DMS 273 (cell line): ENCODE measurements around the gene GABRE.
"Not testable (repeated sequence)": the region's sequence is repeated elsewhere in the genome, so short reads cannot be mapped to it uniquely, and the experiment has no call there.

Experiments used
- DNase-seq: peaks from one replicate; lab custom pipeline; 2025; ENCODE audit not compliant: unreplicated experiment; lab: John Stamatoyannopoulos, UW

The GABRE gene

DNA sequence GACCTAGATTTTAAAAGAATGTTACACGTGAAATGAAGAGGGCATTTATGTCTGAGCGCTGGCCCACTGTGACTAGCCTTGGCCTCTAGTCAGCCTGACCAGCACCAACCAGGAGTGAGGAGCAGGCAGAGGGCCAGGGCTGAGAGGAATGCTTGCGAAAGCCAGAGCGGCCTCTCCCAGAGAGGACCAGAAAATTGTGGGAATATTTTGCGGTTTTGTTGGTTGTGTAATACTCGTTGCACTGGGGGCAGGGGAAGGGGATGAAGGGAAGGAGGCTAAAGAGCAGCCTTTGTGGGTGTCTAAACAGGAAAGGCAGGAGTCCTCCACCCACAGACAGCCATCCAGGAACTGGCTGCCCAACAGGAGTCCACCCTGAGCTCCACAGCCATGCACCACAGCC, 3.8 kb downstream of the GABRE start:
- no peak for DNase-seq

DNA sequence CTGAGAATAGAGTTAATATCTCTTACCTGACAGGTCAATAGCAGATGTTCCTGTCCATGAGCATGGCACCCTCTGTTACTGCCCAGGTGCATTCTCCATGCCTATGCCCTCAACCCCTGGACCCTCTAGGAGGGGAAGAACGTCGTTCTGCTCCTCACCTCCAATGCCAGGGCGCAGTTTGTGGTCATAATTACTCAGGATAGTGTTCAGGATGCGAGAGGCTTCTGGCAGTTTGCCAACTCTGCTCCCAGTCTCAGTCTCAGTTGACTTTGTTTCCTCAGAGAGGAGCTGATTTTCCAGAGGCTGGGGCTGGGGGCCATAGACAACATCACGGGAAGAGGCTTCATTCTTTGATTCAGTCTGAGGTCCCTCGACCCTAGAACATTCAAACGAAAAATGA, 4.4 kb downstream of the GABRE start:
- peak; percentile 9 for DNase-seq

DNA sequence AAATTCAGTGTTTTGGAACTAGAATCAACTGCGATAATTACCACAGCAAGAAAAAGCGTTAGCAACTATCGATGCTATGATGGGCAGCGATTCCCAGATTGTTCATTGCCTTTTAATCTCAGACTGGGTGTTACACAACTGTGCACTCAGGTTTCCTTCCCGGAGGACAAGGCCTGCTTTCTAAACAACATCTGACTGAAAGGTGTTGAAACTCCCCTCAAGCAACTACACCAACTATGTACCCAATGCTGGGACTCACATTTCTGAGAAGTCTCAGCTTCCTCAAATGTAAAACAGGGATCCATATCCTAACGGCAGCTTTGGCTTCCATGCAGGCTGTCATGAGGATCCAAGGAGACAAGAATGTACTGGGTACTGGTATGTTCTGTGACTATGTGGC, 8.2 kb downstream of the GABRE start:
- DNase-seq, result no peak

DNA sequence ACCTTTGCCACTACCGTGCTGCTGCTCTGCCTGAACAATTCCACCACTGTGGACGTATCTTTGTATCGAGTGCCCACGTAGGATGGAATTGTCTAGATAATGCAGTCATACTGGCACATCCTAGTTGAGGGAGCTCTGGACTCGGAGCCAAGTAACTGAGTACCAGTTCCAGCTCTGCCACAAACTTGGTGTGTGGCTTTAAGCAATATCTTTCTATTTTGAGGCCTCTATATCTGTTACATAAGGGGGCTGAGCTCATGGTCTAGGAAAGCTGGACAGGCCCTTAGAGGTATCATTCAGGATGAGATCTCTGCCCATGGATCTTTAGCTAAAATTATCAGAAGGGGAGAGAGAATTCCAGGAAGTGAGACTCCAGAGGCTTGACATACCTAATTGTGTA, 12.4 kb downstream of the GABRE start:
- DNase-seq, result no peak

DNA sequence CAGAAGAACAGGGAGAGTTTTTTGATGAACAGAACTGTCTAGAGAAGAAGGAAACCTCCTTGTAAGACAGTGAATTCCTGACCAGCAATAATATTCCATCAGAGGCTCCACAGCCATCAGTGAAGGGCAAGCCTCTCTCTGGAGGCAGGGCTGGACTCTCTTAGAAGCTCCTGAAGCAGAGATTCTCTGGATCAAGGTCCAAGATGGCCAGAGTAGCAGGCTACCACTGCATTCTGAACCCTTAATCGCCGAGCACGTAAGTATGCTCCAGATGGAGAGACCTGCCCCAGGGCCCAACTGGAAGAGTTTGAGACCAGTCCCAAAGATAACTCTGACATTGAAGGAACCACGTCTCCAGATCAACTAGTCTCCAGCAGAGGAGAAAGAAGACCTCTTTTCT, 16.4 kb downstream of the GABRE start:
- no peak for DNase-seq

DNA sequence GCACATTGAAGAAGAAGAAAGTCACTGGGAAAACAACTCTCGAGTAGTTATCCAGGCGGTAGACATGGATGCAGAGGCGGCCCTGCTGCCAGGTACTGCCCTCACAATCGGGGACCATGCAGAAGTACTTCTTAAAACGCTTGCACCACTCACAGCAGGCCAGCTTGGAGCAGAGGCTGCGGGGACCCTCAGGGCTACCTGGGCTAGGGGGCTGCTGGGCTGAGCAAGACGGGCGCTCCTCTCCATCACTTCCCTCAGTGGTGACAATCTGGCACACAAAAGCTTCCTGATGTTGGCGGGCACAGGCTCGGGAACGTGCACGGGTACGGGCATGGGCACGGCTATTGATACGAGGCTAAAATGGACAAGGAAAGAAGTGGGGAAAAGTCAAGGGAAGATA, 19.7 kb downstream of the GABRE start:
- no peak for DNase-seq

DNA sequence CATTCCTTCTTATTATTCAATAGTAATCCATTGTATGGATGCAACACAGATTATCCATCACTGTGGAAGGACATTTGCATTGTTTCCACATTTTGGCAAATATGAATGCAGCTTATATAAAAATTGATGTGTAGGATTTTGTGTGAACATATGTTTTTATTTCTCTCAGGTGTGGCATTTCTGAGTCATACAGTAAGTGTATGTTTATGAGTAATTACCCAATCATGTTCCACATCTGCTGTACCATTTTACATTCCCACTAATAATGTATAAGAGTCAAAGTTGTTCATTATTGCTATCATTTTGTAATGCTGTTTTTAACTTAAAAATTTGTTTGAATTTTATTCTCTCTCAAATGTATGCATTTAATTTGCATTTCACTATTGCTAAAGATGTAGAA, 36.3 kb downstream of the GABRE start:
- no peak for DNase-seq

DNA sequence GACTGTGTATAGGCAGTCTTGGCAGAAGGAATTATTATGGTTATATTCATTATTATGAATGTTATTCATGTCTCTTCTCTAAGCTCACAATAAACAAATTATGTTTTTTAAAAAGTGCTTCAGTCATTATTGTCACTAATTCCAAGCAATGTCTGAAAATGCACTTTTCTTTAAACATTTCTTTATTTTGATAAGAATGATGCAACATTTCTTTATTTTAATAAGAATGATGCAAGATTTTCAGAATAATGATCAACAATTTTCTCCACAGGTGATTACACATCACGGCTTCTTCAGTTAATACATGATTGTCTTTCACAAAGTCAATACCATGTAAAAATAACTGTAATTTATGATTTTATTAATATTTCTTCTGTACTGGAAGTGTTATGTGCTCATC, 39.1 kb downstream of the GABRE start:
- no peak for DNase-seq

DNA sequence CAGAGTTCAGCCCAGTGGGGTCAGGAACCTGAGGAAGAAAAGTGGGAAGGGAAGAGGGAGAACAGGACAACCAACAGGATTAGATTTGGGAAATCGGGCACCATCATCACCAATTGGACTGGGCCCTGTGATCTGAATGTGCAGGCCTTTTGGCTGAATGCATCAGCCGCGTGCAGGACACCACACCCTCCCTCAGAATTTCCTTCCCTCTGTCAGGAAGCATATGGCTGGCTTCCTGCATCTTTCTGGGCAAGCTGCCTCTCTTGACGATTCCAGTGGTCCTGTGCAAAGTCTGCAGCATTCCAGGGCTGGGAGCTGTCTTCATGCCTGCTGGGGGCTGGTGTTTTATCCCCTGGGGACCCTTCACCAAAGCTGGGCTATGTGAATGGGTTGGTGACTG, 45.4 kb downstream of the GABRE start:
- DNase-seq, result no peak

DNA sequence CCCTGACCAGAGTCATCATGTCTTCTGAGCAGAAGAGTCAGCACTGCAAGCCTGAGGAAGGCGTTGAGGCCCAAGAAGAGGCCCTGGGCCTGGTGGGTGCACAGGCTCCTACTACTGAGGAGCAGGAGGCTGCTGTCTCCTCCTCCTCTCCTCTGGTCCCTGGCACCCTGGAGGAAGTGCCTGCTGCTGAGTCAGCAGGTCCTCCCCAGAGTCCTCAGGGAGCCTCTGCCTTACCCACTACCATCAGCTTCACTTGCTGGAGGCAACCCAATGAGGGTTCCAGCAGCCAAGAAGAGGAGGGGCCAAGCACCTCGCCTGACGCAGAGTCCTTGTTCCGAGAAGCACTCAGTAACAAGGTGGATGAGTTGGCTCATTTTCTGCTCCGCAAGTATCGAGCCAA, 50.8 kb downstream of the GABRE start:
- no peak for DNase-seq

DNA sequence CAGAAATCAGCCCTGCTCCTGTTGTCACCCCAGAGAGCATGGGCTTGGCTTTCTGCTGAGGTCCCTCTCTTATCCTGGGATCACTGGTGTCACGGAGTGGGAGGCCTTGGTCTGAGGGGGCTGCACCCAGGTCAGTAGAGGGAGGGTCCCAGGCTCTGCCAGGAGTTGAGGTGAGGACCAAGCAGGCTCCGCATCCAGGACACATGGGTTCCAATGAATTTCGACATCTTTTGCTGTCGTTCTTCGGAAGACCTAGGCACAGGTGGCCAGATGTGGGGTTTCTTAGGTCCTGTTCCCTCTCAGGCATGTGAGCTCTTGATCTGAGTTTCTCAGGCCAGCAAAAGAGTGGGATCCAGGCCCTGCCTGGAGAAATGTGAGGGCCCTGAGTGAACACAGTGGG, 51.8 kb downstream of the GABRE start:
- DNase-seq, result no peak

DNA sequence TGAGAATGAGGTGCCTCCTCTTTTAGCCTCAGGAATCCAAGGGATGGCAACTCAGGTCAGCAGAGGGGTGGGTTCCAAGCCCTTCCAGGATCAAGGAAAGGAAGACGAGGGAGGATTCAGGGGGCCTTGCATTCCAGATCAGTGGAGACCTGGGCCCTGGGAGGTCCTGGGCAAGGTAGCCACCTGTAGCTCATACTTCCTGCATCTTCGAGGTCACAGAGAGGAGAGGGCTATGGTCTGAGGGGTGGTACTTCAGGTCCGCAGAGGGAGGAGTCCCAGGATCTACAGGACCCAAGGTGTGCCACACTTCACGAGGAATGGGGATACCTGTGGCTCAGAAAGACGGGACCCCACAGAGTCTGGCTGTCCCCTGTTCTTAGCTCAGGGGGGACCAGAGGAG, 52.6 kb downstream of the GABRE start:
- DNase-seq, result no peak

DNA sequence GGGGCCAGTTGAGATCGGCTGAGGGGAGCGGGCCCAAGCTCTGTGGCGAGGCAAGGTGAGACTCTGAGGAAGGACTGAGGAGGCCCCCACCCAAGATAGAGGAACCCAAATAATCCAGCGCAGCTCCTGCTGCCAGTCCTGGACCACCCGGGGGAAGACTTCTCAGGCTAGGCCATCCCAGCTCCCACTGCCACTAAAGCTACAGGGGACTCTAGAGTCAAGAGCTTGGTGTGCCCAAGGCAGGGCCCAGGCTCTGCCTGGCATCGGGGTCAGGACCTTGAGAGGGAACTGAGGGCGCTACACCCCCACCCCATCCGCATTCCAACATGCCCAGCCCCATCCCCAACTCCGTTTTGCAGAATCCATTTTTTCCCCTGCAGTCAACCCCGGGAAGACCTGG, 53.2 kb downstream of the GABRE start:
- DNase-seq, result no peak

DNA sequence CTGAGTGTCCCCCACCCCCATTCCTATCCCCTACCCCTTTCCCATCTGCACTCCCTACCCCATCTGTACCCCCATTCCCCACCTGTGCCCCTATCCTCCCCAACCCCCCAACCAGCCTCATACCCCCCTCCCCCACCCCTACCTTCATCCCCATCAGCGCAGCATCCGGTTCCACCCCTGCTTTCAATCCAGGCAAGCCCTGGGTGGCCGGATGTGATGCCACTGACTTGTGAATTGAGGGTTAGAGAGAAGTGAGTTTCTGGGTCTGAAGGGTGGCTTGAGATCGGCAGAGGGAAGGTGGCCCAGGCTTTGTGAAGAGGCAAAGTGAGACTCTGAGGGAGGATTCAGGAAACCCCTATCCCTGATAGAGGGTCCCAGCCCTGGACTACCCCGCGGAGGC, 53.9 kb downstream of the GABRE start:
- DNase-seq, result no peak

DNA sequence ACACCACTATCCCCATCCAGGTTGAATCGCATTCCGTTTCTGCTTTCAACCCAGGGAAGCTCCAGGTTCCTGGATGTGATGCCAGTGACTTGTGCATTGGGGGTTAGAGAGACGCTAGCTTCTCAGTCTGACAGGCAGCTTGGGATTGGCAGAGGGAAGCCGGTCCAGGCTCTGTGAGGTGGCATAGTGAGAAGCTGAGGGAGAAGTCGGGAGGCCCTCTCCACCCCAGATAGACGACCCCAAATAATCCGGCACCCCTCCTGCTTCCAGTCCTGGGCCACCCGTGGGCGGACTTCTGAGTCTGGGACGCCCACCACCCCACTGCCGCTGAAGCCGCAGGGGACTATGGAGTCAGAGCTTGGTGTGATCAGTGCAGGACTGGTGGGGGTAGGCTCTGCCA, 54.4 kb downstream of the GABRE start:
- DNase-seq, result no peak

DNA sequence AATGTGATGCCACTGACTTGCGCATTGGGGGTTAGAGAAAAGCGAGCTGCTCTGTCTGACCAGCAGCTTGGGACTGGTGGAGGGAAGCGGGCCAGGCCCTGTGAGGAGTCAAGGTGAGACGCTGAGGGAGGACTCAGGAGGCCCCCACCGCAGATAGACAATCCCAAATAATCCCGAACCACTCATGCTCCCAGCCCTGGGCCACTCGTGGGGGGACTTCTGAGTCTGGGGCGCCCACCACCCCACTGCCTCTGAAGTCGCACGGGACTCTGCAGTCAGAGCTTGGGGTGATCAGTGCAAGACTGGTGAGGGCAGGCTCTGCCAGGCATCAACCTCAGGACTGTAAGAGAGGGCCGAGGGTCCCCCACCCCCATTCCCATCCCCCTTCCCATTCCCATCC, 54.9 kb downstream of the GABRE start:
- DNase-seq, result no peak

DNA sequence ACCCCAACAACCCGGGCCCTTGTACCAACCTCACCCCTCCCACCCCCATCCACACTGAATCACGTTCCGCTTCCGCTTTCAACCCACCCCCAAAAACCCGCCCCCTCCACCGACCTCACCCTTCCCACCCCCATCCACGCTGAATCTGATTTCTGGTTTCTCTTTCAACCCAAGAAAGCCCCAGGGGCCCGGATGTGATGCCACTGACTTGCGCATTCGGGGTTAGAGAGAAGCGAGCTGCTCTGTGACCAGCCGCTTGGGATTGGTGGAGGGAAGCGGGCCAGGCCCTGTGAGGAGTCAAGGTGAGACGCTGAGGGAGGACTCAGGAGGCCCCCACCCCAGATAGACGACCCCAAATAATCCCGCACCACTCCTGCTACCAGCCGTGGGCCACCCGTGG, 55.7 kb downstream of the GABRE start:
- not testable (repeated sequence) for DNase-seq

DNA sequence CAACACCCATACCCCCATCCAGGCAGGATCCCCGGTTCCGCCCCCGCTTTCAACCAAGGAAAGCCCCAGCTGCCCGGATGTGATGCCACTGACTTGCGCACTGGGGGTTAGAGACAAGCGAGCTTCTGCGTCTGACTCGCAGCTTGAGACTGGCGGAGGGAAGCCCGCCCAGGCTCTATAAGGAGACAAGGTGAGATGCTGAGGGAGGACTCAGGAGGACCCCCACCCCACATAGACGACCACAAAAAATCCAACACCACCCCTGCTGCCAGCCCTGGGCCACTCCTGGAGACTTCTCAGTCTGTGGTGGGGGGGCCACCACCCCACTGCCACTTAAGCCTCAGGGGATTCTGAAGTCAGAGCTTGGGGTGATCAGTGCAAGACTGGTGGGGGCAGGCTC, 61.7 kb downstream of the GABRE start, which contains the start of gene MAGEA4:
TSS of gene MAGEA4 (plus strand) at position 110 of the 400 bp plus-strand sequence. CDS start 10,776 bp downstream, outside the sequence.
- DNase-seq, result no peak

DNA sequence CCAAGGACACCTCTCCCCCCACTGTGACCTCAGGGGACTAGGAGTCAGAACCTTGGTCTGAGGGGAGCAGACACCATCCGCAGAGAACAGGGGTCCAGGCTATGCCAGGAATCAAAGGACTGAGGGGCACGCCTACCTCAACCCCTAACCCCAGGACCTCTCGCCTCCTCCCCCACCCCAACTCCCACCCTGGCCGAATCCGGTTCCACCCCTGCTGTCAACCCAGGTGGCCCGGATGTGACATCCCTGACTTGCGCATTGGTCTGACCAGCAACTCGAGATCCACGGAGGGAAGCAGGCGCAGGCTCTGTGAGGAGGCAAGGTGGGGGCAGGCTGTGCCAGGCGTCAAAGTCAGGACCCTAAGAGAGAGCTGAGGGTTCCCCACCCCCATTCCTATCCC, 62.3 kb downstream of the GABRE start:
- DNase-seq, result no peak

DNA sequence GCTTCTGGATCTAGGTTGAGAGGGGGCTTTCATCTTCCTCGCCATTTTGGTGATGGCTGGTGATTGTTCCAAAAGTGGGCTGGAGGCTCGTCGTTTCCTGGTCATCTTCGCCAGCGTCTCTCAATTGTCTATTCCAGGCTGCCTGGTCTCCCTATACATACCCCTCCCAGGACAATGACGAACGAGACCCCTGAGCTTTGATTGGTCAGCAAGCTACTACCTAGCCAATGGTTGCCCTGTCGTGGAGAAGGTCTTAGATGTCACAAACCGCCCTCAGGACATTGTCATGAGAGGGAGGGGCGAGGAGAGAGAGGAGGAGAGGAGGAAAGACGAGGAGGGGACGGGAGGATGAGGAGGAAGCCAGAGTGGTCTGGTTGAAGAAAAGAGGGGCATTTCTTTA, 69.5 kb downstream of the GABRE start:
- no peak for DNase-seq
